DND-41 (cell line): Measurements from ENCODE around the gene HIBCH.
"Not testable (repeated sequence)": the region's sequence is repeated elsewhere in the genome, so short reads cannot be mapped to it uniquely, and the experiment has no call there.

Experiments
- ATAC-seq: fragments of 200-7000 bp; cut with Tn5 transposase; 3 replicates; pipeline ENCODE4 v1.9.1; 2021; ENCODE audit warnings: low read depth; ENCODE audit not compliant: insufficient read depth
- DNase-seq: peaks from one replicate; pipeline ENCODE4 v3.0.0-alpha.2; 2020
- H2AFZ ChIP-seq: 2 replicates; pipeline ENCODE4 v1.6.0; 2012; ENCODE audit warnings: low read depth, low read length
- H3K27ac ChIP-seq: 2 replicates; pipeline ENCODE4 v1.5.1; 2012; ENCODE audit warnings: low read length, inconsistent platforms
- H3K27me3 ChIP-seq: fragments of 200-600 bp; sonication (generic); 2 replicates; pipeline ENCODE4 v1.6.0; 2012; ENCODE audit warnings: low read length, mild to moderate bottlenecking, inconsistent platforms; ENCODE audit not compliant: insufficient read depth, poor library complexity
- H3K36me3 ChIP-seq: 2 replicates; pipeline ENCODE4 v1.5.1; 2012; ENCODE audit warnings: low read length, inconsistent platforms; ENCODE audit not compliant: insufficient read depth
- H3K4me1 ChIP-seq: 2 replicates; pipeline ENCODE4 v1.5.1; 2012; ENCODE audit warnings: mild to moderate bottlenecking, low read length; ENCODE audit not compliant: insufficient read depth
- H3K4me2 ChIP-seq: 2 replicates; pipeline ENCODE4 v1.6.0; 2012; ENCODE audit warnings: mild to moderate bottlenecking, moderate library complexity, low read length, inconsistent platforms; ENCODE audit not compliant: insufficient read depth
- H3K4me3 ChIP-seq, 2 experiments: fragments of 200-600 bp in 1 of 2; shearing (Covaris generic) in 1 of 2; 2 replicates each; pipeline ENCODE4 v1.5.1; 2012 to 2016; ENCODE audit warnings: inconsistent platforms in 2 of 2, low read length in 2 of 2, mild to moderate bottlenecking in 2 of 2, low read depth in 1 of 2, moderate library complexity in 1 of 2
- H3K79me2 ChIP-seq: 2 replicates; pipeline ENCODE4 v1.6.0; 2012; ENCODE audit warnings: low read length, inconsistent platforms; ENCODE audit not compliant: insufficient read depth
- H3K9ac ChIP-seq: 2 replicates; pipeline ENCODE4 v1.6.0; 2012; ENCODE audit warnings: low read depth, mild to moderate bottlenecking, inconsistent platforms, low read length, moderate library complexity
- H3K9me3 ChIP-seq: 2 replicates; pipeline ENCODE4 v1.5.1; 2012; ENCODE audit warnings: low read length, moderate library complexity, mild to moderate bottlenecking, inconsistent platforms; ENCODE audit not compliant: insufficient read depth, severe bottlenecking
- H4K20me1 ChIP-seq: 2 replicates; pipeline ENCODE4 v1.6.0; 2012; ENCODE audit warnings: low read length; ENCODE audit not compliant: insufficient read depth
- CTCF ChIP-seq: IDR thresholded peaks from 2 replicates; pipeline ENCODE4 v1.5.1; 2012; ENCODE audit warnings: borderline replicate concordance, low read length, moderate library complexity, mild to moderate bottlenecking; ENCODE audit not compliant: poor library complexity, severe bottlenecking; ENCODE audit errors: extremely low read depth
- EZH2 ChIP-seq: IDR thresholded peaks from 3 replicates; pipeline ENCODE4 v1.6.1; 2012; ENCODE audit warnings: borderline replicate concordance, low read depth, mild to moderate bottlenecking, moderate library complexity, low read length, inconsistent platforms; ENCODE audit not compliant: severe bottlenecking

HIBCH gene

GRCh38 chr2:190158798-190159434 lies 160.7 kb downstream of the HIBCH start:
- H3K4me2 ChIP-seq: no peak overlapping the region
- no peaks in the 10 kb centered on the region for H3K36me3 ChIP-seq
- H3K4me3 ChIP-seq: no peak overlapping the region
- H3K27me3 ChIP-seq: no peaks in the 10 kb centered on the region
- DNase-seq: no peak
- no peak overlapping the region for H3K27ac ChIP-seq
- TF ChIP-seq CTCF (no peak), EZH2 (no peak)
- H4K20me1 ChIP-seq: no peaks in the 10 kb centered on the region
- no peak for ATAC-seq
- H3K9ac ChIP-seq: no peak overlapping the region
- no peak overlapping the region for H2AFZ ChIP-seq
- H3K4me1 ChIP-seq: no peaks in the 10 kb centered on the region
- no peaks in the 10 kb centered on the region for H3K9me3 ChIP-seq
- no peaks in the 10 kb centered on the region for H3K79me2 ChIP-seq

- not testable (repeated sequence) for H3K4me1 ChIP-seq, ATAC-seq, H2AFZ ChIP-seq, H3K4me3 ChIP-seq, DNase-seq, H3K9ac ChIP-seq, H4K20me1 ChIP-seq, H3K36me3 ChIP-seq, H3K4me2 ChIP-seq, H3K27ac ChIP-seq, H3K9me3 ChIP-seq, H3K27me3 ChIP-seq, H3K79me2 ChIP-seq
Measured at GRCh38 chr2:190157613-190158528, 161.8 kb downstream of the HIBCH start.

GRCh38 chr2:190156530-190157212 lies 163.0 kb downstream of the HIBCH start:
- Histone ChIP-seq H3K27ac (no peak overlapping the region), H4K20me1 (no peaks in the 10 kb centered on the region), H2AFZ (no peak overlapping the region), H3K9ac (no peak overlapping the region), H3K9me3 (no peaks in the 10 kb centered on the region), H3K36me3 (no peaks in the 10 kb centered on the region), H3K4me1 (no peaks in the 10 kb centered on the region), H3K4me2 (no peak overlapping the region), H3K27me3 (no peaks in the 10 kb centered on the region), H3K4me3 (no peak overlapping the region), H3K79me2 (no peaks in the 10 kb centered on the region)
- ATAC-seq (no peak), DNase-seq (no peak)
- TF ChIP-seq CTCF (no peak), EZH2 (no peak)
